ENCODE data around the gene KAZALD1.

KAZALD1 gene

DNA sequence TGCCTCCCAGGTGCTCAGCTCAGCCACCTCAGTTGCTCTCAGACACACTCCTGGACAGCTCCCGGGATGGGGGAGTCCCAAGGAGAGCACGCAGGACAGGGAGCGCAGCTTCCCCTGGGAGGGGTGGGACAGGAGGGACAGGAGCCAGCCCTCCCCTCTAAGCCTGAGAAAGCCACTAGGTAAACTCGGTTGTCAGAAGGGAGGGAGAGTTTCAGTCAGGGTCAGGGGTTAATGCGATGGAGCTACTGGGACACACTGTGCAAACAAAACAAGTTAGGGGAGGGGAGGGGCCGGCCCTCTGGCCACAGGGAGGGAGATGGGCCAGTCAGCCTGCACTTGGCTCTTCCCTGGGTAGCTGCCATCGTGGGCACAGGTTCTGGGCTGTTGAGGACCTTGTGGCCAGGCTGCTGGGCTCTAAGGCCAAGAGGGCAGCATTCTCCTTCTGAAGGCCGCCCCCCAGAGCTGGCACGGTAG, 31.1 kb downstream of the KAZALD1 start:
- Histone ChIP-seq H3K36me3 (ENCODE audit: insufficient read depth, low read length) (no peaks in the 10 kb centered on the region), H3K9ac (ENCODE audit: low read depth, low read length) (no peak overlapping the region), H3K9me3 (replicated peaks; ENCODE audit: low read length) (no peaks in the 10 kb centered on the region), H3K4me2 (ENCODE audit: low read length) (no peak overlapping the region), H3K27me3 (ENCODE audit: control insufficient read depth, insufficient read depth, low read length) (peaks cover 45% of the 10 kb centered on the region), H3K4me1 (ENCODE audit: control insufficient read depth, insufficient read depth, low read length) (peaks cover 35% of the 10 kb centered on the region), H3K4me3 (ENCODE audit: low read length) (no peak overlapping the region)

- Histone ChIP-seq H3K9me3 (replicated peaks; ENCODE audit: low read length) (no peaks in the 10 kb centered on the region), H3K27me3 (ENCODE audit: control insufficient read depth, insufficient read depth, low read length) (peaks cover 39% of the 10 kb centered on the region), H3K9ac (ENCODE audit: low read depth, low read length) (no peak overlapping the region), H3K36me3 (ENCODE audit: insufficient read depth, low read length) (no peaks in the 10 kb centered on the region), H3K4me3 (ENCODE audit: low read length) (no peak overlapping the region), H3K4me2 (ENCODE audit: low read length) (no peak overlapping the region), H3K4me1 (ENCODE audit: control insufficient read depth, insufficient read depth, low read length) (peaks cover 34% of the 10 kb centered on the region)
Measured at GRCh38 chr10:101094121-101094879, 32.5 kb downstream of the KAZALD1 start.

- Histone ChIP-seq H3K9ac (ENCODE audit: low read depth, low read length) (no peak overlapping the region), H3K4me3 (ENCODE audit: low read length) (no peak overlapping the region), H3K4me2 (ENCODE audit: low read length) (no peak overlapping the region), H3K4me1 (ENCODE audit: control insufficient read depth, insufficient read depth, low read length) (peaks cover 28% of the 10 kb centered on the region), H3K36me3 (ENCODE audit: insufficient read depth, low read length) (no peaks in the 10 kb centered on the region), H3K27me3 (ENCODE audit: control insufficient read depth, insufficient read depth, low read length) (peaks cover 40% of the 10 kb centered on the region), H3K9me3 (replicated peaks; ENCODE audit: low read length) (no peaks in the 10 kb centered on the region)
Measured at GRCh38 chr10:101095004-101095403, 33.2 kb downstream of the KAZALD1 start.

- H3K4me2 ChIP-seq (ENCODE audit: low read length), result no peak overlapping the region
- no peaks in the 10 kb centered on the region for H3K36me3 ChIP-seq (ENCODE audit: insufficient read depth, low read length)
- H3K9ac ChIP-seq (ENCODE audit: low read depth, low read length), result no peak overlapping the region
- H3K4me3 ChIP-seq (ENCODE audit: low read length), result no peak overlapping the region
- peaks cover 40% of the 10 kb centered on the region for H3K27me3 ChIP-seq (ENCODE audit: control insufficient read depth, insufficient read depth, low read length)
- no peaks in the 10 kb centered on the region for H3K9me3 ChIP-seq (replicated peaks; ENCODE audit: low read length)
- H3K4me1 ChIP-seq (ENCODE audit: control insufficient read depth, insufficient read depth, low read length), result peaks cover 27% of the 10 kb centered on the region
Measured at GRCh38 chr10:101095550-101096213, 33.9 kb downstream of the KAZALD1 start.

DNA sequence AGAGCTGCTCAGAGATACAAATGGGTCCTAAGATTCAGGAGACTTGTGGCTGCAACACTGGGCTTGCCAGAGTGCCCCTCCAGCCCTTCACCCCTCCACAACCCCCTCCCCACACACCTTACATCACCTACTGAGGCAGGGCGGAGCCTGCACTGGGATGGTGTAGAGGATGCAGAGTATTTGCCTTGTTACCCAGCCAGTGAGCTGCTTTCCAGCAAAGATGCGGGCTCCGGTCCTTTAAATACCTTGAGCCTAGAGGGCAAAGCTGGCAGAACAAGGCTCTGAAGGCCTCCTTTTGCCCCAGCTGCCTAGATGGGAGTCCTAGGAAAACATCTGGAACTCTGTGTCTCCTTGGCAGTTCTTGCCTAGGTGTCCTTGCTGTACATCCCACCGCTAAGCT, 34.6 kb downstream of the KAZALD1 start:
- Histone ChIP-seq H3K9me3 (replicated peaks; ENCODE audit: low read length) (no peaks in the 10 kb centered on the region), H3K4me2 (ENCODE audit: low read length) (no peak overlapping the region), H3K4me3 (ENCODE audit: low read length) (no peak overlapping the region), H3K4me1 (ENCODE audit: control insufficient read depth, insufficient read depth, low read length) (peaks cover 20% of the 10 kb centered on the region), H3K36me3 (ENCODE audit: insufficient read depth, low read length) (no peaks in the 10 kb centered on the region), H3K27me3 (ENCODE audit: control insufficient read depth, insufficient read depth, low read length) (peaks cover 42% of the 10 kb centered on the region), H3K9ac (ENCODE audit: low read depth, low read length) (no peak overlapping the region)

DNA sequence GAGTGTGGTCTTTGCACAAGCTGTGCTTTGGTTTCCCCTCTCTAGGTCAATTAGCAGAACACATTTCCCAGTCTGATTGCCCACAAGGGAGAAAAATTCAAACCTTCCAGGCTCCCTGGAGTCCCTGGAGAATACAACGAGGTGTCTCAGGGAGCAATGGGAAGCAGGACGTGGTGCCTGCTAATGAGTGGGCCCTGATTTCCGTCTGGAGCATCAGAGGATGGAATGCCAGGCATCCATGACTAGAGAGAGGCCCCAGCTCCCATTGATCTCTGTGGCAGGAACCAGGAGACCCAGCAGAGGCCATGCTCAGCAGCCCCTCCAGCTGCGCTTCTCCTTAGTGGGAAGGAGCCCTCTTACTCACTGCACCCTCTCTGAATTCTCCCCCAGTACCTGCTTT, 36.1 kb downstream of the KAZALD1 start:
- H3K9ac ChIP-seq (ENCODE audit: low read depth, low read length), result no peak overlapping the region
- H3K27me3 ChIP-seq (ENCODE audit: control insufficient read depth, insufficient read depth, low read length), result peaks cover 57% of the 10 kb centered on the region
- H3K9me3 ChIP-seq (replicated peaks; ENCODE audit: low read length), result no peaks in the 10 kb centered on the region
- H3K36me3 ChIP-seq (ENCODE audit: insufficient read depth, low read length), result no peaks in the 10 kb centered on the region
- no peak overlapping the region for H3K4me2 ChIP-seq (ENCODE audit: low read length)
- no peak overlapping the region for H3K4me3 ChIP-seq (ENCODE audit: low read length)
- H3K4me1 ChIP-seq (ENCODE audit: control insufficient read depth, insufficient read depth, low read length), result peaks cover 6% of the 10 kb centered on the region

GRCh38 chr10:101099901-101100300, 38.1 kb downstream of the KAZALD1 start:
- Histone ChIP-seq H3K9me3 (replicated peaks; ENCODE audit: low read length) (no peaks in the 10 kb centered on the region), H3K4me2 (ENCODE audit: low read length) (no peak overlapping the region), H3K27me3 (ENCODE audit: control insufficient read depth, insufficient read depth, low read length) (peaks cover 71% of the 10 kb centered on the region), H3K36me3 (ENCODE audit: insufficient read depth, low read length) (no peaks in the 10 kb centered on the region), H3K4me3 (ENCODE audit: low read length) (no peak overlapping the region), H3K9ac (ENCODE audit: low read depth, low read length) (no peak overlapping the region), H3K4me1 (ENCODE audit: control insufficient read depth, insufficient read depth, low read length) (no peaks in the 10 kb centered on the region)

DNA sequence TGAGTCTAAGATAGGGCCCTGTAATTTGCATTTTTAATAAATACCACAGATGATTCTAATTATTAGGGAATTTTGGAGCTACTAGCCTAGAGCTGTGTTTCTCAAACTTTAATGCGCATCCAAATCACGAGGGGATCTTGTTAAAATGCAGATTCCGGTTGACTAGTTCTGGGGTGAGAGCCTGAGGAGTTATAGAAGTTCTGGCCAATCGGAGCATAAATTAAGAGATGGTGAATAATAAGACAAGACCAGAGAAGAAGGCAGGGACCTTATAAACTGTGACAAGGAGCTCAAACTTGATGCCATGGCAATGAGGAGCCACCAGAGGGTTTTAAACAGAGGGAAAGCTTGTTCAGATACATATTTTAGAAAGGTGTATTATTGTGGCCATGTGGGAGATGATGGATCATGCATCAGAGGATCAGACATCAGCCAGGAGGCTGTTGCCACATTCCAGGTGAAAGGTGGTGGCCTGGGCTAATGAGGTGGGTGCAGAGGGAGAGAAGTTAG, 39.6 kb downstream of the KAZALD1 start:
- Histone ChIP-seq H3K4me2 (ENCODE audit: low read length) (no peak overlapping the region), H3K27me3 (ENCODE audit: control insufficient read depth, insufficient read depth, low read length) (peaks cover 82% of the 10 kb centered on the region)

GRCh38 chr10:101103430-101103829, 41.6 kb downstream of the KAZALD1 start:
- Histone ChIP-seq H3K4me2 (ENCODE audit: low read length) (no peak overlapping the region), H3K9me3 (replicated peaks; ENCODE audit: low read length) (no peaks in the 10 kb centered on the region), H3K4me1 (ENCODE audit: control insufficient read depth, insufficient read depth, low read length) (no peaks in the 10 kb centered on the region), H3K4me3 (ENCODE audit: low read length) (no peak overlapping the region), H3K9ac (ENCODE audit: low read depth, low read length) (no peak overlapping the region), H3K36me3 (ENCODE audit: insufficient read depth, low read length) (no peaks in the 10 kb centered on the region), H3K27me3 (ENCODE audit: control insufficient read depth, insufficient read depth, low read length) (peaks cover 86% of the 10 kb centered on the region)

More for the DNA sequence above, 39.6 kb downstream of the KAZALD1 start:
- H3K4me1 ChIP-seq (ENCODE audit: control insufficient read depth, insufficient read depth, low read length), result no peaks in the 10 kb centered on the region
- H3K9ac ChIP-seq (ENCODE audit: low read depth, low read length), result no peak overlapping the region
- H3K9me3 ChIP-seq (replicated peaks; ENCODE audit: low read length), result no peaks in the 10 kb centered on the region
- H3K36me3 ChIP-seq (ENCODE audit: insufficient read depth, low read length), result no peaks in the 10 kb centered on the region
- no peak overlapping the region for H3K4me3 ChIP-seq (ENCODE audit: low read length)

DNA sequence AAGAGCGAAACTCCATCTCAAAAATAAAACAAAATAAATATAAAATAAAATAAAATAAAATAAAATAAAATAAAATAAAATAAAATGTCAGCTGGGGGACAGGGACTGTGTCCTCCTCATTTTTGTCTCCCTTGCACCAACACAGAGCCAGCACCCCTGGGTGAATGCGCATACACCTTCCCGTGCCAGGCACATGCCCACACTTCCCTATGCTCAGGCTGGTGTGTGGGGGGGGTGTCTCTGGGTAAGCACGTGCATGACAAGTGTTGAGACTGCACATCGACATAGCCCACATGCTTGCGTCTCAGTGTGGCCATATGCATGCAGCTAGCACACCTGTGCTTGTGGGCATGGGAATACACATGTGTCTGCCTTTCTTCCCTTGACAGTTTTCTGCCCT, 44.6 kb downstream of the KAZALD1 start:
- no peaks in the 10 kb centered on the region for H3K9me3 ChIP-seq (replicated peaks; ENCODE audit: low read length)
- no peaks in the 10 kb centered on the region for H3K4me1 ChIP-seq (ENCODE audit: control insufficient read depth, insufficient read depth, low read length)
- H3K4me2 ChIP-seq (ENCODE audit: low read length), result no peak overlapping the region
- no peaks in the 10 kb centered on the region for H3K36me3 ChIP-seq (ENCODE audit: insufficient read depth, low read length)
- H3K27me3 ChIP-seq (ENCODE audit: control insufficient read depth, insufficient read depth, low read length), result peaks cover 80% of the 10 kb centered on the region
- no peak overlapping the region for H3K9ac ChIP-seq (ENCODE audit: low read depth, low read length)
- H3K4me3 ChIP-seq (ENCODE audit: low read length), result no peak overlapping the region

DNA sequence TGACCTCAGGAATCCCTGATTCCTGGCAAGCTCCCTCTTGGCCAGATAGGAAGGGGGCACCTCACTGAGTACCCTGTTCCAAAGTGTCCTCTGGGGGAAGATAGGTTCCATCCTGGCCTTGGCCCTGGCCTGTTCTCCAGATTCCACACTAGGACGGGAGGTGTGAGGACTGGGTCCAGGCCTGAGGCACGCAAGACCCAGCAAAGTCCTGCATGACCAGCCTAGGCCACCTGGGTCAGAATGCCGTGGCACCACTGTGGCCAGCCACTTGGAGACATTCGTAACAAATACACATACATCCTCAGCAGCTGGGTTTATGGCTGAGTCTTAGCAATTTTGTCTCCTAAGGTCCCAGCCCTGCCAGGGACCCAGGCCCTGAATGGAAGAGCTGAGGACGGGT, 46.0 kb downstream of the KAZALD1 start:
- Histone ChIP-seq H3K36me3 (ENCODE audit: insufficient read depth, low read length) (no peaks in the 10 kb centered on the region), H3K4me3 (ENCODE audit: low read length) (no peak overlapping the region), H3K9me3 (replicated peaks; ENCODE audit: low read length) (no peaks in the 10 kb centered on the region), H3K9ac (ENCODE audit: low read depth, low read length) (no peak overlapping the region), H3K4me1 (ENCODE audit: control insufficient read depth, insufficient read depth, low read length) (no peaks in the 10 kb centered on the region), H3K27me3 (ENCODE audit: control insufficient read depth, insufficient read depth, low read length) (peaks cover 77% of the 10 kb centered on the region), H3K4me2 (ENCODE audit: low read length) (no peak overlapping the region)
